ENCODE measurements around the gene RNF26.

DNA sequence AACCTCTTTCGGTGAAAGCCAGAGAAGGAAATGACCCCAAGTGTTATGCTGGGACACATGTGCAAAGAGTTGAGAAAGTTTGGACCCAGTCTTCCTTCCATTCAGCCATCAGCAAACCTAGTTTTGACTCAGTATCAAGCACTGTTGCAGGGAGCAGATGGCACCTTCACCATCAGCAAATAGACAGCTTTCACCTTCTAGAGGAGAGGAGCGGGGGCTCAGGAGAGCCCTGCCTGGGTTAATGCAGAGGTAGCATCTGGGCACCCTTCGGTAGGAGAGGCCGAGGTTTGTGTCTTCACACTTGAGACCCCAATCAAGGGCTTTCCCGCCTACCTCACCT lies 28.4 kb downstream of the RNF26 start:
- TF ChIP-seq, protein P1, sequence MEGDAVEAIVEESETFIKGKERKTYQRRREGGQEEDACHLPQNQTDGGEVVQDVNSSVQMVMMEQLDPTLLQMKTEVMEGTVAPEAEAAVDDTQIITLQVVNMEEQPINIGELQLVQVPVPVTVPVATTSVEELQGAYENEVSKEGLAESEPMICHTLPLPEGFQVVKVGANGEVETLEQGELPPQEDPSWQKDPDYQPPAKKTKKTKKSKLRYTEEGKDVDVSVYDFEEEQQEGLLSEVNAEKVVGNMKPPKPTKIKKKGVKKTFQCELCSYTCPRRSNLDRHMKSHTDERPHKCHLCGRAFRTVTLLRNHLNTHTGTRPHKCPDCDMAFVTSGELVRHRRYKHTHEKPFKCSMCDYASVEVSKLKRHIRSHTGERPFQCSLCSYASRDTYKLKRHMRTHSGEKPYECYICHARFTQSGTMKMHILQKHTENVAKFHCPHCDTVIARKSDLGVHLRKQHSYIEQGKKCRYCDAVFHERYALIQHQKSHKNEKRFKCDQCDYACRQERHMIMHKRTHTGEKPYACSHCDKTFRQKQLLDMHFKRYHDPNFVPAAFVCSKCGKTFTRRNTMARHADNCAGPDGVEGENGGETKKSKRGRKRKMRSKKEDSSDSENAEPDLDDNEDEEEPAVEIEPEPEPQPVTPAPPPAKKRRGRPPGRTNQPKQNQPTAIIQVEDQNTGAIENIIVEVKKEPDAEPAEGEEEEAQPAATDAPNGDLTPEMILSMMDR (IDR thresholded peaks at IDR 0.05), result no peak
- no peak for TF ChIP-seq POLR2AphosphoS5 (IDR thresholded peaks at IDR 0.05)
